RKO (cell line): Measurements from ENCODE around the gene GJD3.
"Not testable (repeated sequence)": the region's sequence is repeated elsewhere in the genome, so short reads cannot be mapped to it uniquely, and the experiment has no call there.

Source experiments
- DNase-seq: peaks from one replicate; pipeline ENCODE4 v3.0.0-alpha.2; 2016; ENCODE audit warnings: low spot score

GJD3 gene

GRCh38 chr17:40367728-40368127 lies 3.2 kb upstream of the GJD3 start:
- not testable (repeated sequence) for DNase-seq

GRCh38 chr17:40366861-40367518 lies 2.5 kb upstream of the GJD3 start:
- DNase-seq = no peak

- DNase-seq = no peak
Measured at GRCh38 chr17:40366076-40366860, 1.7 kb upstream of the GJD3 start.

- no peak for DNase-seq
Measured at GRCh38 chr17:40364906-40365305, 369 bp upstream of the GJD3 start.

- peak; percentile 63 for DNase-seq
Measured at GRCh38 chr17:40363111-40363827, 1.3 kb downstream of the GJD3 start.

- DNase-seq = peak; percentile 85
Measured at GRCh38 chr17:40362696-40363110, 1.8 kb downstream of the GJD3 start.

- no peak for DNase-seq
Measured at GRCh38 chr17:40361925-40362695, 2.4 kb downstream of the GJD3 start.

GRCh38 chr17:40361063-40361924 lies 3.2 kb downstream of the GJD3 start:
- DNase-seq = no peak

- DNase-seq = no peak
Measured at GRCh38 chr17:40360091-40360490, 4.4 kb downstream of the GJD3 start.

- DNase-seq = peak; percentile 85
Measured at GRCh38 chr17:40358323-40359038, 6.1 kb downstream of the GJD3 start.

- no peak for DNase-seq
Measured at GRCh38 chr17:40356990-40357881, 7.3 kb downstream of the GJD3 start.

GRCh38 chr17:40355804-40356758 lies 8.5 kb downstream of the GJD3 start:
- no peak for DNase-seq

- no peak for DNase-seq
Measured at GRCh38 chr17:40355123-40355803, 9.3 kb downstream of the GJD3 start.

GRCh38 chr17:40354221-40355122 lies 10.1 kb downstream of the GJD3 start:
- DNase-seq = no peak

GRCh38 chr17:40352779-40353394 lies 11.7 kb downstream of the GJD3 start:
- DNase-seq = no peak

GRCh38 chr17:40352237-40352778 lies 12.2 kb downstream of the GJD3 start:
- no peak for DNase-seq
